Cardiac septum (tissue), 1 donor: ENCODE data around the gene GNLY. TPM values are rescaled to one million over a fixed set of nuclear protein-coding genes. Genes with fewer than 3 reads are reported as not detected.

Experiments
- DNase-seq: peaks from one replicate; pipeline ENCODE4 v3.0.0-alpha.2; 2020; ENCODE audit warnings: low spot score
- intact Hi-C: fragments of 100-400 bp; cut with DNase I; formaldehyde crosslinking; loops from one replicate; pipeline ENCODE4 v1.14.0; 2022
- total RNA-seq: library from RNA; stranded (reverse); fragmentation: NEBNext Ultra II Directional; extraction: Animal tissue kit (Norgen Biotek cat#: 25700); gene quantifications from one replicate; pipeline ENCODE4 v1.2.1, GENCODE V29; 2021
- donor health status: DM: no; HTN: no; CAD: no.

The GNLY gene
- total RNA-seq, 1 donor from 2014 or later = 2.3 TPM

GRCh38 chr2:85678794-85679672, 15.1 kb upstream of the GNLY start:
- peak; percentile 95 for DNase-seq
- intact Hi-C loops = no loop called here

- no peak for DNase-seq
- intact Hi-C loops = loop anchor here (1.0 kb wide), 1 partner anchor 26 kb away; no protein-coding TSS in a partner anchor
Observed at GRCh38 chr2:85680707-85681371, 13.3 kb upstream of the GNLY start.

GRCh38 chr2:85681372-85681763, 12.8 kb upstream of the GNLY start:
- DNase-seq = peak; percentile 68
- intact Hi-C loops = no loop called here

GRCh38 chr2:85681776-85682175, 12.4 kb upstream of the GNLY start:
- intact Hi-C loops = no loop called here
- DNase-seq = peak; percentile 39

GRCh38 chr2:85682378-85682777, 11.8 kb upstream of the GNLY start:
- DNase-seq = peak; percentile 74
- intact Hi-C loops = no loop called here

GRCh38 chr2:85684380-85684779, 9.8 kb upstream of the GNLY start:
- no peak for DNase-seq
- intact Hi-C loops = no loop called here

GRCh38 chr2:85684806-85685205, 9.4 kb upstream of the GNLY start:
- intact Hi-C loops = no loop called here
- no peak for DNase-seq

GRCh38 chr2:85690932-85691331, 3.2 kb upstream of the GNLY start:
- DNase-seq = no peak
- intact Hi-C loops = no loop called here

- intact Hi-C loops = no loop called here
- DNase-seq = no peak
Observed at GRCh38 chr2:85692039-85692645, 2.0 kb upstream of the GNLY start.

- DNase-seq = no peak
- intact Hi-C loops = no loop called here
Observed at GRCh38 chr2:85695121-85695520, 963 bp downstream of the GNLY start.

- intact Hi-C loops = no loop called here
- DNase-seq = peak; percentile 41
Observed at GRCh38 chr2:85695691-85696668, 1.8 kb downstream of the GNLY start.

- DNase-seq = no peak
- intact Hi-C loops = no loop called here
Observed at GRCh38 chr2:85697096-85697495, 2.9 kb downstream of the GNLY start.

GRCh38 chr2:85697716-85698115, 3.6 kb downstream of the GNLY start:
- intact Hi-C loops = no loop called here
- DNase-seq = no peak

- intact Hi-C loops = no loop called here
Observed at GRCh38 chr2:85698184-85698879, 4.2 kb downstream of the GNLY start.

GRCh38 chr2:85698880-85699254, 4.7 kb downstream of the GNLY start:
- intact Hi-C loops = no loop called here

More at GRCh38 chr2:85698184-85698879, 4.2 kb downstream of the GNLY start:
- DNase-seq = no peak

GRCh38 chr2:85699325-85699724, 5.2 kb downstream of the GNLY start:
- DNase-seq = no peak
- intact Hi-C loops = no loop called here

More at GRCh38 chr2:85698880-85699254, 4.7 kb downstream of the GNLY start:
- DNase-seq = no peak

- intact Hi-C loops = no loop called here
Observed at GRCh38 chr2:85702172-85702571, 8.0 kb downstream of the GNLY start.

GRCh38 chr2:85702800-85703199, 8.6 kb downstream of the GNLY start:
- intact Hi-C loops = no loop called here
- no peak for DNase-seq

More at GRCh38 chr2:85702172-85702571, 8.0 kb downstream of the GNLY start:
- DNase-seq = no peak

- intact Hi-C loops = no loop called here
- no peak for DNase-seq
Observed at GRCh38 chr2:85703329-85703728, 9.2 kb downstream of the GNLY start.
